ENCODE data around the gene CCL21.
"Not testable (repeated sequence)": the region's sequence is repeated elsewhere in the genome, so short reads cannot be mapped to it uniquely, and the experiment has no call there.

Gene CCL21

GRCh38 chr9:34710023-34710422, at the start of gene CCL21:
Gene CCL21 (minus strand): TSS chr9:34710136. CDS start chr9:34710066, 70 bp downstream.
- DNase-seq (ENCODE audit: low read depth in 3 of 3), result no peak

GRCh38 chr9:34759432-34760134, 49.6 kb upstream of the CCL21 start:
- no peak for DNase-seq (ENCODE audit: low read depth in 3 of 3)

GRCh38 chr9:34750320-34750719, 40.4 kb upstream of the CCL21 start:
- DNase-seq (ENCODE audit: low read depth in 3 of 3), result not testable (repeated sequence)

- no peak for DNase-seq (ENCODE audit: low read depth in 3 of 3)
These were observed 36.6 kb upstream of the CCL21 start for GRCh38 chr9:34746526-34746925.

- DNase-seq (ENCODE audit: low read depth in 3 of 3), result no peak
These were observed 34.6 kb upstream of the CCL21 start for GRCh38 chr9:34744295-34745221.

GRCh38 chr9:34742710-34743109, 32.8 kb upstream of the CCL21 start:
- DNase-seq (ENCODE audit: low read depth in 3 of 3), result no peak

- no peak for DNase-seq (ENCODE audit: low read depth in 3 of 3)
These were observed 31.7 kb upstream of the CCL21 start for GRCh38 chr9:34741628-34742027.

- DNase-seq (ENCODE audit: low read depth in 3 of 3), result not testable (repeated sequence)
These were observed 30.2 kb upstream of the CCL21 start for GRCh38 chr9:34740176-34740575.

- no peak for DNase-seq (ENCODE audit: low read depth in 3 of 3)
These were observed 27.8 kb upstream of the CCL21 start for GRCh38 chr9:34737677-34738260.

GRCh38 chr9:34734720-34735119, 24.8 kb upstream of the CCL21 start:
- DNase-seq (ENCODE audit: low read depth in 3 of 3), result no peak

- no peak for DNase-seq (ENCODE audit: low read depth in 3 of 3)
These were observed 22.9 kb upstream of the CCL21 start for GRCh38 chr9:34732886-34733285.

- DNase-seq (ENCODE audit: low read depth in 3 of 3), result no peak
These were observed 22.5 kb upstream of the CCL21 start for GRCh38 chr9:34732478-34732877.

GRCh38 chr9:34723141-34723540, 13.2 kb upstream of the CCL21 start:
- DNase-seq (ENCODE audit: low read depth in 3 of 3), result no peak

- not testable (repeated sequence) for DNase-seq (ENCODE audit: low read depth in 3 of 3)
These were observed 9.8 kb upstream of the CCL21 start for GRCh38 chr9:34719769-34720025.

- DNase-seq (ENCODE audit: low read depth in 3 of 3), result no peak
These were observed 9.3 kb upstream of the CCL21 start for GRCh38 chr9:34719021-34719768.

- DNase-seq (ENCODE audit: low read depth in 3 of 3), result no peak
These were observed 8.2 kb upstream of the CCL21 start for GRCh38 chr9:34717996-34718614.

GRCh38 chr9:34716711-34717110, 6.8 kb upstream of the CCL21 start:
- DNase-seq (ENCODE audit: low read depth in 3 of 3), result no peak

GRCh38 chr9:34715639-34716215, 5.8 kb upstream of the CCL21 start:
- no peak for DNase-seq (ENCODE audit: low read depth in 3 of 3)

- DNase-seq (ENCODE audit: low read depth in 3 of 3), result no peak
These were observed 4.1 kb upstream of the CCL21 start for GRCh38 chr9:34714007-34714406.

- DNase-seq (ENCODE audit: low read depth in 3 of 3), result no peak
These were observed 2.2 kb upstream of the CCL21 start for GRCh38 chr9:34712140-34712539.

Measured in stimulated activated CD4-positive, alpha-beta T cell treated with anti-CD3 and anti-CD28 coated beads, TNF-alpha, amount 100 ng/mL, for 24 hours (primary cell).